ENCODE results near the gene KDM4B. TPM values are rescaled to one million over a fixed set of nuclear protein-coding genes. Genes with fewer than 3 reads are reported as not detected.

KDM4B gene
- polyA plus RNA-seq, 1 of the 3 experiments (the other 2 are of a cell fraction): 12.2 TPM

DNA sequence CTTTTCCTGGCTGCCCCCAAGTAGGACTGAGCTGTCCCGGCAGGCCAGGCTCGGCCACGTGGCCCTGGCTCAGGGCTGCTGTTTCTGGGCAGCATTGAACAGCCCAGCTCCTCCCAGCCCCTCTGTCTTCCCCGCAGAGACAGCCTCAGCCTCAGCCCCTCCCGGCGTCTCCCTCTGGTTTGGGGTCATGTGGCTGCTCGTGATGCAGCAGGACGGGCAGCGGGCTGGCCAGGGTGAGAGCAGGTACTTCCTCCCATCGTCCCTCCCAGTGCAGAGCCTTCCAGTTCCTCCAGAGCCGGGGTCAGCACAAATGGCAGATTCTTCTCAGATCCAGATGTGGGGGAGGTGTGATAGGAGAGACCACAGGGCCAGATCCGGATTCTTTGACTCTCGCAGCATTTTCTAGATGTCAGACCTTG, 114.6 kb downstream of the KDM4B start:
- ChIA-PET CTCF (interaction anchor here (0.9 to 1.6 kb wide), 3 partner anchors 31 to 35 kb away, joined by 5 to 6 read pairs (median 5); no protein-coding TSS in a partner anchor), POLR2A (no interaction called here)
- H4K20me1 ChIP-seq (ENCODE audit: insufficient read depth): 0 out of 2 replicates have a peak, but pooled peaks cover 4% of the 10 kb centered on the region
- H3K4me1 ChIP-seq (ENCODE audit: control insufficient read depth in 1 of 2, insufficient read depth in 2 of 2, low read depth in 1 of 2, low read length in 1 of 2): peaks cover 3 to 26% of the 10 kb centered on the region in 2 experiments; a peak in 2 of 4 replicates
- no peaks in the 10 kb centered on the region for H3K79me2 ChIP-seq (ENCODE audit: insufficient read depth)
- H3K9ac ChIP-seq: no peak overlapping the region
- no peaks in the 10 kb centered on the region for H3K9me3 ChIP-seq
- H3K36me3 ChIP-seq (replicated peaks in 1 of 2; ENCODE audit: control insufficient read depth in 1 of 2, insufficient read depth in 2 of 2, low read length in 1 of 2): peaks cover 0 to 54% of the 10 kb centered on the region in 2 experiments
- H2AFZ ChIP-seq (ENCODE audit: low read depth): no peak overlapping the region
- 97% methylated on average over 10 of the region's 13 CpGs for WGBS (ENCODE audit: low lambda C conversion rate)
- H3K4me2 ChIP-seq: no peak overlapping the region
- H3K4me3 ChIP-seq (ENCODE audit: low read depth in 2 of 2, low read length in 1 of 2): no peak overlapping the region
- no peak for DNase-seq
- no peaks in the 10 kb centered on the region for H3K9me2 ChIP-seq
- no peaks in the 10 kb centered on the region for H3F3A ChIP-seq (replicated peaks; ENCODE audit: insufficient read depth)
- no peak for TF ChIP-seq POLR2AphosphoS5 (IDR thresholded peaks at IDR 0.05; ENCODE audit: low read depth, low read length)
- TF ChIP-seq GABPA (IDR thresholded peaks at IDR 0.05; ENCODE audit: low read depth): no peak
- TF ChIP-seq NRF1 (IDR thresholded peaks at IDR 0.05; ENCODE audit: low read depth, low read length): no peak
- TF ChIP-seq, protein P1, sequence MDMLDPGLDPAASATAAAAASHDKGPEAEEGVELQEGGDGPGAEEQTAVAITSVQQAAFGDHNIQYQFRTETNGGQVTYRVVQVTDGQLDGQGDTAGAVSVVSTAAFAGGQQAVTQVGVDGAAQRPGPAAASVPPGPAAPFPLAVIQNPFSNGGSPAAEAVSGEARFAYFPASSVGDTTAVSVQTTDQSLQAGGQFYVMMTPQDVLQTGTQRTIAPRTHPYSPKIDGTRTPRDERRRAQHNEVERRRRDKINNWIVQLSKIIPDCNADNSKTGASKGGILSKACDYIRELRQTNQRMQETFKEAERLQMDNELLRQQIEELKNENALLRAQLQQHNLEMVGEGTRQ (IDR thresholded peaks at IDR 0.05; ENCODE audit: borderline replicate concordance, low read depth, low read length): no peak
- no peak overlapping the region for H3K27ac ChIP-seq (ENCODE audit: low read depth in 2 of 2, low read length in 1 of 2)
- no peaks in the 10 kb centered on the region for H3K27me3 ChIP-seq (ENCODE audit: insufficient read depth)

DNA sequence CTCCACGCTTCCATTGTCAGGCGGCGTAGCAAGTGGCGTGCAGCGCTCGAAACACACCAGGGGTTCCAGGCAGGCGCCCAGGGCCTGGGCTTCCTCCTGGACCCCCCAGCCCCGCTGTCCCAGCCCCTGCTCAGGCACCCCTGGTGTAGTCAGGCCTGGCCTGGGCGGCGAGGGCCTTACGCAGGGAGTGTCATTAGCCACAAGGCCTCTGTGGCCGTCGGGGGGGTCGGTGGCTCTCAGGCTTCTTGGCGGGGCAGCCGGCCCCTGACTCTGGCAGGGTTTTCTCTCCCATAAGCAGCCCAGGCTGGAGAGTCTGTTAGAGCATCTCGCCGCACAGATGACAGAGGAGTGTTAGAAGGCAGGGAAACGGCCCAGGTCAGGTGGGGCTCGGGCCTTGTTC, 116.7 kb downstream of the KDM4B start:
- ChIA-PET CTCF (interaction anchor here (1.1 to 5.0 kb wide), 5 partner anchors 8 to 52 kb away, joined by 3 to 24 read pairs (median 4); no protein-coding TSS in a partner anchor), POLR2A (interaction anchor here (1.1 kb wide), 1 partner anchor 63 kb away, joined by 3 read pairs; no protein-coding TSS in a partner anchor)

More for the DNA sequence above, 116.7 kb downstream of the KDM4B start:
- no peak overlapping the region for H3K4me2 ChIP-seq
- DNase-seq: no peak
- no peak overlapping the region for H3K9ac ChIP-seq
- WGBS (ENCODE audit: low lambda C conversion rate): 98% methylated on average over 10 of the region's 20 CpGs
- H3K27ac ChIP-seq (ENCODE audit: low read depth in 2 of 2, low read length in 1 of 2): no peak overlapping the region
- H3K9me3 ChIP-seq: no peaks in the 10 kb centered on the region
- peaks cover 0 to 55% of the 10 kb centered on the region in 2 experiments for H3K36me3 ChIP-seq (replicated peaks in 1 of 2; ENCODE audit: control insufficient read depth in 1 of 2, insufficient read depth in 2 of 2, low read length in 1 of 2)
- peaks cover 0 to 22% of the 10 kb centered on the region in 2 experiments; a peak in 1 of 4 replicates for H3K4me1 ChIP-seq (ENCODE audit: control insufficient read depth in 1 of 2, insufficient read depth in 2 of 2, low read depth in 1 of 2, low read length in 1 of 2)
- TF ChIP-seq FOXM1 (IDR thresholded peaks at IDR 0.05; ENCODE audit: low read depth): no peak
- TF ChIP-seq, protein P2, sequence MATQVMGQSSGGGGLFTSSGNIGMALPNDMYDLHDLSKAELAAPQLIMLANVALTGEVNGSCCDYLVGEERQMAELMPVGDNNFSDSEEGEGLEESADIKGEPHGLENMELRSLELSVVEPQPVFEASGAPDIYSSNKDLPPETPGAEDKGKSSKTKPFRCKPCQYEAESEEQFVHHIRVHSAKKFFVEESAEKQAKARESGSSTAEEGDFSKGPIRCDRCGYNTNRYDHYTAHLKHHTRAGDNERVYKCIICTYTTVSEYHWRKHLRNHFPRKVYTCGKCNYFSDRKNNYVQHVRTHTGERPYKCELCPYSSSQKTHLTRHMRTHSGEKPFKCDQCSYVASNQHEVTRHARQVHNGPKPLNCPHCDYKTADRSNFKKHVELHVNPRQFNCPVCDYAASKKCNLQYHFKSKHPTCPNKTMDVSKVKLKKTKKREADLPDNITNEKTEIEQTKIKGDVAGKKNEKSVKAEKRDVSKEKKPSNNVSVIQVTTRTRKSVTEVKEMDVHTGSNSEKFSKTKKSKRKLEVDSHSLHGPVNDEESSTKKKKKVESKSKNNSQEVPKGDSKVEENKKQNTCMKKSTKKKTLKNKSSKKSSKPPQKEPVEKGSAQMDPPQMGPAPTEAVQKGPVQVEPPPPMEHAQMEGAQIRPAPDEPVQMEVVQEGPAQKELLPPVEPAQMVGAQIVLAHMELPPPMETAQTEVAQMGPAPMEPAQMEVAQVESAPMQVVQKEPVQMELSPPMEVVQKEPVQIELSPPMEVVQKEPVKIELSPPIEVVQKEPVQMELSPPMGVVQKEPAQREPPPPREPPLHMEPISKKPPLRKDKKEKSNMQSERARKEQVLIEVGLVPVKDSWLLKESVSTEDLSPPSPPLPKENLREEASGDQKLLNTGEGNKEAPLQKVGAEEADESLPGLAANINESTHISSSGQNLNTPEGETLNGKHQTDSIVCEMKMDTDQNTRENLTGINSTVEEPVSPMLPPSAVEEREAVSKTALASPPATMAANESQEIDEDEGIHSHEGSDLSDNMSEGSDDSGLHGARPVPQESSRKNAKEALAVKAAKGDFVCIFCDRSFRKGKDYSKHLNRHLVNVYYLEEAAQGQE (IDR thresholded peaks at IDR 0.05; ENCODE audit: low read depth, low read length): no peak
- no peak for TF ChIP-seq JUND (IDR thresholded peaks at IDR 0.05)
- TF ChIP-seq, protein P3, sequence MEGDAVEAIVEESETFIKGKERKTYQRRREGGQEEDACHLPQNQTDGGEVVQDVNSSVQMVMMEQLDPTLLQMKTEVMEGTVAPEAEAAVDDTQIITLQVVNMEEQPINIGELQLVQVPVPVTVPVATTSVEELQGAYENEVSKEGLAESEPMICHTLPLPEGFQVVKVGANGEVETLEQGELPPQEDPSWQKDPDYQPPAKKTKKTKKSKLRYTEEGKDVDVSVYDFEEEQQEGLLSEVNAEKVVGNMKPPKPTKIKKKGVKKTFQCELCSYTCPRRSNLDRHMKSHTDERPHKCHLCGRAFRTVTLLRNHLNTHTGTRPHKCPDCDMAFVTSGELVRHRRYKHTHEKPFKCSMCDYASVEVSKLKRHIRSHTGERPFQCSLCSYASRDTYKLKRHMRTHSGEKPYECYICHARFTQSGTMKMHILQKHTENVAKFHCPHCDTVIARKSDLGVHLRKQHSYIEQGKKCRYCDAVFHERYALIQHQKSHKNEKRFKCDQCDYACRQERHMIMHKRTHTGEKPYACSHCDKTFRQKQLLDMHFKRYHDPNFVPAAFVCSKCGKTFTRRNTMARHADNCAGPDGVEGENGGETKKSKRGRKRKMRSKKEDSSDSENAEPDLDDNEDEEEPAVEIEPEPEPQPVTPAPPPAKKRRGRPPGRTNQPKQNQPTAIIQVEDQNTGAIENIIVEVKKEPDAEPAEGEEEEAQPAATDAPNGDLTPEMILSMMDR (IDR thresholded peaks at IDR 0.05): no peak
- TF ChIP-seq POLR2AphosphoS5 (IDR thresholded peaks at IDR 0.05; ENCODE audit: low read depth, low read length): no peak
- TF ChIP-seq, protein P4, sequence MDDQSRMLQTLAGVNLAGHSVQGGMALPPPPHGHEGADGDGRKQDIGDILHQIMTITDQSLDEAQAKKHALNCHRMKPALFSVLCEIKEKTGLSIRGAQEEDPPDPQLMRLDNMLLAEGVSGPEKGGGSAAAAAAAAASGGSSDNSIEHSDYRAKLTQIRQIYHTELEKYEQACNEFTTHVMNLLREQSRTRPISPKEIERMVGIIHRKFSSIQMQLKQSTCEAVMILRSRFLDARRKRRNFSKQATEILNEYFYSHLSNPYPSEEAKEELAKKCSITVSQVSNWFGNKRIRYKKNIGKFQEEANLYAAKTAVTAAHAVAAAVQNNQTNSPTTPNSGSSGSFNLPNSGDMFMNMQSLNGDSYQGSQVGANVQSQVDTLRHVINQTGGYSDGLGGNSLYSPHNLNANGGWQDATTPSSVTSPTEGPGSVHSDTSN (IDR thresholded peaks at IDR 0.05): no peak
- TF ChIP-seq YY1 (IDR thresholded peaks at IDR 0.05; ENCODE audit: low read depth): no peak
- no peak for TF ChIP-seq GABPA (IDR thresholded peaks at IDR 0.05; ENCODE audit: low read depth)
- no peak for TF ChIP-seq ELF1 (IDR thresholded peaks at IDR 0.05)
- TF ChIP-seq FOSL2 (IDR thresholded peaks at IDR 0.05; ENCODE audit: borderline replicate concordance, low read depth): no peak
- no peak for TF ChIP-seq RAD21 (IDR thresholded peaks at IDR 0.05; ENCODE audit: low read length)
- no peak for TF ChIP-seq TEAD4 (IDR thresholded peaks at IDR 0.05; ENCODE audit: borderline replicate concordance, insufficient read depth)
- no peak for TF ChIP-seq EZH2phosphoT487 (IDR thresholded peaks at IDR 0.05; ENCODE audit: borderline replicate concordance, low read depth)
- no peak for TF ChIP-seq TAF1 (IDR thresholded peaks at IDR 0.05; ENCODE audit: borderline replicate concordance, low read depth, low read length)
- H3F3A ChIP-seq (replicated peaks; ENCODE audit: insufficient read depth): no peaks in the 10 kb centered on the region
- no peaks in the 10 kb centered on the region for H3K27me3 ChIP-seq (ENCODE audit: insufficient read depth)
- H3K4me3 ChIP-seq (ENCODE audit: low read depth in 2 of 2, low read length in 1 of 2): no peak overlapping the region
- H4K20me1 ChIP-seq (ENCODE audit: insufficient read depth): 0 out of 2 replicates have a peak, but pooled peaks cover 4% of the 10 kb centered on the region
- H2AFZ ChIP-seq (ENCODE audit: low read depth): no peak overlapping the region
- no peaks in the 10 kb centered on the region for H3K79me2 ChIP-seq (ENCODE audit: insufficient read depth)
- H3K9me2 ChIP-seq: no peaks in the 10 kb centered on the region
